Epithelial cell of proximal tubule (primary cell): Measurements from ENCODE around the gene RHOBTB1. TPM values are rescaled to one million over a fixed set of nuclear protein-coding genes. Genes with fewer than 3 reads are reported as not detected.
A peak's percentile ranks its signal among the peaks of the same experiment; 100 is the strongest.

ENCODE experiments used
- DNase-seq: peaks from one replicate; pipeline ENCODE4 v3.0.0-alpha.2; 2011; ENCODE audit warnings: low read depth
- H3K4me3 ChIP-seq: 2 replicates; pipeline ENCODE4 v1.5.1; 2011; ENCODE audit warnings: low read depth, mild to moderate bottlenecking, low read length
- CTCF ChIP-seq: conservative IDR thresholded peaks from 2 replicates; pipeline ENCODE4 v1.5.1; 2012; ENCODE audit warnings: low read depth, mild to moderate bottlenecking, low read length
- total RNA-seq: library from RNA; depleted of rRNA; stranded (reverse); fragments of >200 nt; gene quantifications from 2 replicates; pipeline ENCODE4 v1.2.3, GENCODE V29; 2015

Gene RHOBTB1
- total RNA-seq, 1 donor from 2014 or later = 22.2 TPM

GRCh38 chr10:60952067-60952845, 8.3 kb upstream of the RHOBTB1 start:
- DNase-seq = no peak
- H3K4me3 ChIP-seq = no peak overlapping the region
- no peak for TF ChIP-seq CTCF

DNA sequence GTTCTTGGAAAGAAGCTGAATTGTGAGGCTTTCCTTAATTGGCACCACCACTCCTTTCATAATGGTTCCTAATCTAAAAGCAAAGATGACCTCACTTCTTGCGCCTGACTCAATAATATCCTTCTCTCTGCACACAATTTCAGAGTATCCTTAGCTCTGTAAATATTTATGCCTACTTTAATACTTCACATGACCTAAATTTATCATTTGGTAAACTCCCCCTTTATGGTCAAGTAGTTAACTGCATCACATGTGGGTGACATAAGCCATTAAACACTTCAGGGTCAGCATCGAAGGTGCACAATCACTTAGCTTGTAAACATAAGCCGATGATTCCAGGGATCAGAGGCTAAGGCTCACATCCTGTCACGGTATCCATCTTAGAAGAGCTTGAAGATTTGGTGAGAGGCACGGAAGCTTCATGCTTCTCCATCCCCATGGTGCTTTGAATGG, 7.3 kb upstream of the RHOBTB1 start:
- no peak for TF ChIP-seq CTCF
- no peak for DNase-seq
- no peak overlapping the region for H3K4me3 ChIP-seq

DNA sequence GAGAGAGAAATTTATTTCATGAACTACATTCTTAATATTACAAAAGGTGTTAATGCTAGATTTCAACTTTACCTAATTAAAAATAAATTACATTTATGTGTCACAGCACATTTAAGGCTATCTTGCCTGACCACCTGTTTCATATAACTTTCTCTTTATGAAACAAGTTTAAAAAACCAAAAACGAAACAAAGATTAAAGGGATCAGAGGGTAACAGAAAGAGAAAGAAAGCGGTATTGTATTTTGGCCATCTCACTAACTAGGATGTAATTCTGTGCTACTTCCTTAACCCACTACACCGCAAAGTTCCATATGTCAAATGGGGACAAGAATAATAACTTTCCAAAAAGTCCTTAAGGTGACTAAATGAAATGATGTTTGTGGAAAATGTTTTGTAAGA, 6.3 kb upstream of the RHOBTB1 start:
- no peak overlapping the region for H3K4me3 ChIP-seq
- no peak for DNase-seq
- no peak for TF ChIP-seq CTCF

DNA sequence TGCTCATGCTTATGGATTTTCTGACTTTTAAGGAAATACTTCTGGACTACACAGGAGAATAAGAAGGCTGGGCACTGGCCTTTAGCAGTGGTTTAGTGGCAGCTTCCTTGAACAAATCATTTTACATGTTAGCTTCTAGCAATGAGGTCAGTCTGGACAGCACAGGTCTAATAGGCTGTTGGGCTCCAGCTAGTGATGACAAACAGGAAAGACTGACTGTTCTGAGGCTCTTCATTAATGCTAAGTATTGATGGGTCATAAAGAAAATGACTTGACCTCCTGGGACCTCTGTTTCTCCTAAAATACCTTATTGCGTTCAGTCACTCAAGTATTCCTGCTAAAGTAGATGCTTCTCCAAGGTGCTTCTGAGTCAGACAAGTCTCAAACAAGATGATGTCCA, 4.9 kb upstream of the RHOBTB1 start:
- no peak overlapping the region for H3K4me3 ChIP-seq
- no peak for TF ChIP-seq CTCF
- DNase-seq = no peak

GRCh38 chr10:60944910-60945297, 919 bp upstream of the RHOBTB1 start:
- peak overlapping the region; percentile 81 for H3K4me3 ChIP-seq
- TF ChIP-seq CTCF = no peak
- DNase-seq = no peak

DNA sequence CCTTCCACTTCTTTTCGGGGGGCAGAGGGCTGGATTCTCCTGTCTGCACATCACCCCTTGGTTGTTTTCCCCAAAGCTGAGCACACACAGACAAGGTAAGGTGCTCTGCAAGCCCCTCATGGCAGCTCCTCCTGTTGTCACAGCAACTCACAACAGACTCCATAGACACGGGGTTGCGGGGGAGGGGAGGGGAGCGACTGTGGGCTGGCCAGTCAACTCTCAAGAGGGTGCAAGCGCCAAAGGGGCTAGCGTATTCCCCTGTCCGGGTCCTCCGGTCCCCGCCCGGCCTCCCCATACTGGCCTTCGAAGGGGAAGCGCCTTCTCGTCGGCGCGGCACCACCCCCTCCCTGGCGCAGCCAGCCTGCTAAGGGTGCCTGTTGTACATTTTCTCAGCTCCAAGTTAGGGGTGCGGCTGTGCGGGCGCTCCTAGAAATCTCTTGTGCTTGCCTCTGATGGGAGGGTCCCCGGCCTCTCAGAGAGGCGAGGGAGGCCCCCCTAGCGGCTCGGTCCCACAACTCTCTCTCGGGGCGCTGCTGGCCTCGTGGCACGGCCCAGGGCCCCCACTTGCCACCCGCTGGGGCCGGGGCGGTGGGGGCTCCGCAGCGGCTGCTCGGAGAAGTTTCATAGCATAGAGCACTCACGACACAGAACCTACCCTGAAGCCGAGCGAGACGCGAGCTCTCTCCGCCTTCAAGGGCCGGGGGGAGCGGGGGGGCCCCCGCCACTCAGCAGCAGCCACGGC, 498 bp downstream of the RHOBTB1 start:
- TF ChIP-seq CTCF = no peak
- peak overlapping the region; percentile 81 for H3K4me3 ChIP-seq
- no peak for DNase-seq
